Lower lobe of right lung (tissue), 2 donors: ENCODE results near the gene NOL4L. TPM values are rescaled to one million over a fixed set of nuclear protein-coding genes. Genes with fewer than 3 reads are reported as not detected.

ENCODE experiments used
- ATAC-seq, 2 donors: fragments of 200-7000 bp; cut with Tn5 transposase; one replicate each; pipeline ENCODE4 v1.9.1; 2020 to 2022; ENCODE audit warnings: mild to moderate bottlenecking in 2 of 2, moderate library complexity in 2 of 2
- DNase-seq: peaks from one replicate; pipeline ENCODE4 v3.0.0-alpha.2; 2020
- H3K27ac ChIP-seq: fragments of 200-600 bp; one replicate; pipeline ENCODE4 v1.8.0; 2022
- H3K27me3 ChIP-seq: fragments of 200-600 bp; one replicate; pipeline ENCODE4 v1.8.0; 2022; ENCODE audit warnings: low read depth
- H3K36me3 ChIP-seq: fragments of 200-600 bp; one replicate; pipeline ENCODE4 v1.8.0; 2022; ENCODE audit warnings: mild to moderate bottlenecking
- H3K4me1 ChIP-seq: fragments of 200-600 bp; one replicate; pipeline ENCODE4 v1.8.0; 2022
- H3K4me3 ChIP-seq: fragments of 200-600 bp; one replicate; pipeline ENCODE4 v1.8.0; 2022; ENCODE audit warnings: mild to moderate bottlenecking
- H3K9me3 ChIP-seq: fragments of 200-600 bp; one replicate; pipeline ENCODE4 v1.8.0; 2022
- CTCF ChIP-seq: fragments of 200-600 bp; IDR thresholded peaks from one replicate; pipeline ENCODE4 v1.8.0; 2022; ENCODE audit warnings: antibody characterized with exemption, mild to moderate bottlenecking
- intact Hi-C: fragments of 100-400 bp; cut with DNase I; formaldehyde crosslinking; loops from one replicate; pipeline ENCODE4 v1.11.0; 2022
- total RNA-seq: library from RNA; stranded (reverse); fragmentation: NEBNext Ultra II Directional; extraction: Animal tissue kit (Norgen Biotek cat#: 25700); gene quantifications from one replicate; pipeline ENCODE4 v1.2.1, GENCODE V29; 2021
- donor health status: DM: no; HTN: yes; CAD: no; lungs with severe emphysema.

Gene NOL4L
- total RNA-seq, 1 donor from 2014 or later: 14.3 TPM

- peaks cover 8% of the 10 kb centered on the region for H3K36me3 ChIP-seq
- no peak overlapping the region for H3K27ac ChIP-seq
- H3K9me3 ChIP-seq: peaks cover 4% of the 10 kb centered on the region
- no peak overlapping the region for H3K4me3 ChIP-seq
- TF ChIP-seq CTCF: no peak
- no peak for DNase-seq
- peaks cover 19% of the 10 kb centered on the region for H3K4me1 ChIP-seq
- no peaks in the 10 kb centered on the region for H3K27me3 ChIP-seq
- ATAC-seq: no peak
- intact Hi-C loops: no loop called here
Measured at GRCh38 chr20:32396646-32397160, 188.4 kb downstream of the NOL4L start.

GRCh38 chr20:32395066-32395465 lies 190.1 kb downstream of the NOL4L start:
- H3K36me3 ChIP-seq: peaks cover 18% of the 10 kb centered on the region
- ATAC-seq (no peak), DNase-seq (no peak)
- H3K4me1 ChIP-seq: peaks cover 9% of the 10 kb centered on the region
- intact Hi-C loops: no loop called here
- no peak for TF ChIP-seq CTCF
- no peak overlapping the region for H3K4me3 ChIP-seq
- H3K9me3 ChIP-seq: peaks cover 4% of the 10 kb centered on the region
- H3K27ac ChIP-seq: no peak overlapping the region
- H3K27me3 ChIP-seq: no peaks in the 10 kb centered on the region

Other genes starting within 250 kb of the NOL4L start
- gene ASXL1, start 227.0 kb downstream of the NOL4L start, total RNA-seq: 71.9 TPM
- gene C20orf203, start 88.6 kb upstream of the NOL4L start, total RNA-seq: not detected
- gene COMMD7, start 158.1 kb upstream of the NOL4L start, total RNA-seq: 39.8 TPM
- gene DNMT3B, start 177.1 kb upstream of the NOL4L start, total RNA-seq: 1.1 TPM
- 82.8 TPM for gene MAPRE1, start 234.6 kb upstream of the NOL4L start, total RNA-seq